Measurements from ENCODE around the gene TRIM10.
A peak's percentile ranks its signal among the peaks of the same experiment; 100 is the strongest.
"Not testable (repeated sequence)": the region's sequence is repeated elsewhere in the genome, so short reads cannot be mapped to it uniquely, and the experiment has no call there.

The TRIM10 gene

DNA sequence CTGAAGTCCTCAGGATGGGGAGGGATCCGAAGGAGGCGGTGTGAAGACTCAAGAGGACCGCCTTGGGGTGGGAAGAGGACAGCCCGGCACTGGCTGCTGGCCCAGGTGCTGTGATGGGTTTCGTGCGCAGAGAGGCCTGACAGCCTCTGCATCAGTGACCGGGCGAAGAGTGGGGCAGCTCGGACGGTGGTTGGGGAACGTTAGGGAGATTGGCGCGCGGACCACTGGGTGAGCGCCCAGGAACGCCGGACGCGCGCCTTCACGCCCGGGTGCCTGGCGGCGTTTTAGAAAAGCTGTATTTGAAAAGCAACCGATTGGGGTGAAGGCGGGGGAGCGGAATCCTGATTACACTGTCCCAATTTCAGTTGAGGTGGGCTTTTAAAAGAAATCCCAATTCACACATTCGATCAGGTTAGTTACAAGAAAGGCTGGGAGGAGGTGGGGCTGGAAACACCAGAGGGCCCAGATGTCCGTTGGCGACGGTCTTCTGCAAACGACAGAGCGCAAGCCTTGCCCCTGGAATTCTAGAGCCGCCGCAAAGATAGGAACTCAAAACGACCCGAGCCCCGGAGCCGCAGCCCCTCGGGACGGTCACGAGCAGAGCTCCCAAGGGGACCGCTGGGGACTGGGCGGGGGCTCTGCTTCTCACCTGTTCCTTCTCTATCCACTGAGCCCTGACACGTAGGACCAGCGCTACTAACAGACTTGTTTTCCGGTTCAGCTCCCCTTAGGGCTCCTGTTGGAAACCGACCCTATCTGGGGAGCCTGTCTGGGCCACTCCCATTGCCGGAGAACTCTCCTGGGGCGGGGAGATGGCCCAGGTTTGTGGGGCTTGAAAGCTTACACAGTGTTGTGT, 33.5 kb downstream of the TRIM10 start:
- DNase-seq = no peak

DNA sequence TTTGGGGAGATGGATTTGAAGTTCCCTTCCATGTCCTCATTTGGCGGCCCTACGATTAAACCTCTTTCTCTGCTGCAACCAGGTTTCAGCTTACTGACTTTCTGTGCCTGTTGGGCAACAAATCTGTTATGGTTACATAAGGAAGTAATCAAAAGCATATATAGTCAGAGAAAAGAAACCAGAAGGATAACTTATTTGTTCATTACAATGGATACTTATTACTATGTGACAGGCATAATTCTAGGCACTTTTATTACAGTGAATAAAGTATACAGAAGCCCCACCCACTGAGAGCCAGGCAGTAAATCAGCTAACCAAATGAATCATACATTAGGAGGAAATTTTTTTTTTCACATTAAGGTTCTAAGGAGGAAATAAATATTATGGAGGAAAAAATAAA, 38.5 kb downstream of the TRIM10 start:
- no peak for DNase-seq

DNA sequence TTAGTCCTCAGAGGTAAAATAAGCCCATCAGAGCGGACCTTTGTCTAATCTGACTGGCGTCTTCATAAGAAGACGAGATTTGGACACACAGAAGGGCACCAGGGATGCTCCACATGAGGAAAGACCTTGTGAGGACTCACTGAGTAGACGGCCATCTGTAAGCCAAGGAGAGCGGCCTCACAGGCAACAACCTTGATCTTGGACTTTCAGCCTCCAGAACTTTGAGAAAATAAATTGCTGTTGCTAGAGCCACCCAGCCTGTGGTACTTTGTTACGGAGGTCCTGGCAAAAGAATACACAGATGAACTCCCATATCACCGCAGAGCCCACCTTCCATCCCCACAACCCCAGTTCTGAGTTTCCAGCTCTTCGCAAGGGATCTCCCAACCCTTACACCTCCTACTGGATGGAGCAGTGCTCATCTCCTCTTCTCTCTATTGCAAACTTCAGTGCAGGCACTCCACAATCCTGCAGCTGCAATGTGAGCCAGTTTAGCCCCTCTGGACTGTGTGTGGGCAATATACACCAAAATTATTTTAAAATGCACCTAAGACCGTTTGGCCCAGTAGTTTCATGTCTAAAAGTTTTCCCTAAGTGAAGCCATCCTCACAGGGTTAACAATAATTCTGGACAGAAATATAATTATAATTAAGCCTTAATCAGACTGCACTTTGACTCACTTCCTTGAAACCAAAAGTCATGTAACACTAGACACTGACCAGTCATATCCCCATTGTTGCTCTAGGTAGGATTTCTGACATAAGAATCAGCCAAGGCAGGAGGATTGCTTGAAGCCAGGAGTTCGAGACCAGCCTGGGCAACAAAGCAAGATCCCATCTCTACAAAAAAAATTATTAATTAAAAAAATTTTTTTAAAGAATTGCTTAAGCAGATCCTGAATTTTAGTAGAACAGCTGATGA, 39.3 kb downstream of the TRIM10 start:
- DNase-seq = no peak

DNA sequence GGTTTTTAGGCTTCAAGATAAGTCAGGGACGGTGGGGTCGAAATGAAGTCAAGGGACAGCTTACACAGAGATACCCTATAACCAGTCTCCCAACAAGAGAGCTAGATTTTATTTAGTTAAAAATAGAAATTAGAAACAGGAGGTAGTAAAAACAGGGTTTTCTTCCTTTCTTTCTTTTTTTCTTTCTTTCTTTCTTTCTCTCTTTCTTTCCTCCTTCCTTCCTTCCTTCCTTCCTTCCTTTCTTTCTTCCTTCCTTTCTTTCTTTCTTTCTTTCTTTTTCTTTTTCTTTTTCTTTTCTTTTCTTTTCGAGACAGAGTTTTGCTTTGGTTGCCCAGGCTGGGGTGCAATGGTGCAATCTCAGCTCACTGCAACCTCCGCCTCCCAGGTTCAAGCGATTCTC, 42.3 kb downstream of the TRIM10 start:
- not testable (repeated sequence) for DNase-seq

DNA sequence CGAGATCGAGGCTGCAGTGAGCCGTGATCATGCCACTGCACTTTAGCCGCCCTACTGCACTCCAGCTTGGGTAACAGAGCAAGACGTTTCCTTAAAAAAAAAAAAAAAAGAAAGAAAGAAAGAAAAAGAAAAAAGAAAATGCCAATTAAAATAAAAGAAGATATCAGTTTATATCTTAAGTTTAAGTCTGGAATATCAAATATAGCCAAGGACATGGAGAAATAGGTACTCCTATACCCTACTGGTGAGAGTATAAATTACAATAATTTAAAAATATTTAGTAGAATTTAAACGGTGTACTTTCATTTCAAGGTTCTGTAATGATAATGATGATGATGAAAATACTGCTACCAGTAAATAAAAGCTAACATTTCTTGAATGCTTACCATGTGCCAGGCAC, 44.3 kb downstream of the TRIM10 start:
- no peak for DNase-seq

DNA sequence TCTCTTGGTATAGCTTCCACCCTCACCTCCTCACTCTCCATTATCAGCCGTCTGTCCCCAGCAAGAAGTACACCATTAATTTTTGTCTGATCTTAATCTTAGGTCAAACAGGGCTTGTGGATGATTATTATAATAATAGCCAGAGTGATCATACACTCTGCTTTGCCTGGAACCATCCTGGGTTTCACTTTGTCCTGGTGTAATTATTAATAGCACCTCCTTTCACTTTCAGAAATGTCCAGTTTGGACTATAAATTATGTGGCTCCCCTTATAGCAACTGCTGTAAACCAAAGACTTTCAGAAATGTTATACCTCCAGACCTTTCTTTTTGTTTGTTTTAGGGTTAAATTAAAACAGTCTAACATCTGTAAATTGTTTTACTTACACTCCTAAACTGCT, 47.2 kb downstream of the TRIM10 start:
- DNase-seq = no peak

DNA sequence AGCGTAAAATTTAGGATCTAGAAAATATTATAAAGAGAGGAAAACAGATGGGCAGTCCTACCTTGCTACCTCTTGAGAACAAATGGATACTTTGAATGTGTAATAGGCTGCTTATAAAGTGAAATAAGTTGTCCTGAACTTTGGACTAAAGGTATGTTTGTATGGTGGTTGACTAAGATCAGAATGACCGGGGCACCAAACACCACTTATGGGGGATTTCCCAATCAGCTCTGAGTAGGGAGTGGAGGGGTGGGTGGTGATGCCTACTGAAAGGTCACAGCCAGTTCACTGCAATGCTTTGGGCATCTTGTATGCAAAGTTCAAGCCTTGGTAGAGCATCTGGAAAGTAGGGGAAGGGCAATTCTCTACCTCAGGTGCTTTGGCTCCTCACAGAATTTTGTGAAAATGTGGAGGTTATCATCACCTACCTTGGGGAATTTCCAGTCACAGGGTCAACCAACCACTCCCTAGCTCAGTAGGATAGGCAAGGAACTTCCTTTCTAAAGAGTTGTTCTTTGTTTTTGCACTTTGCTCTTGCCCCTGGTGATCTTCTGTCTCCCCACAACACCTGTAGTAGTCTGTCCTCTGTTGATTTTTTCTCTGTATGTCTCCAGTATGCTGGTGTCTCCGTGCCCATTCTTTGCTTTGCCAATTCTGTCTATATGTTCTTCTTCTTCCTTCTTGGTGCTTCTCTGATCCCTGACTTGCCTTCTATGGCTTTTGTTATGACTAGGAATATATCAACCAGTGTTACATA, 47.8 kb downstream of the TRIM10 start, which contains the start of gene TRIM31:
Gene TRIM31, minus strand, starts transcription at position 88 of the 757 bp plus-strand sequence. CDS start 285 bp downstream, outside the sequence.
- DNase-seq = no peak

DNA sequence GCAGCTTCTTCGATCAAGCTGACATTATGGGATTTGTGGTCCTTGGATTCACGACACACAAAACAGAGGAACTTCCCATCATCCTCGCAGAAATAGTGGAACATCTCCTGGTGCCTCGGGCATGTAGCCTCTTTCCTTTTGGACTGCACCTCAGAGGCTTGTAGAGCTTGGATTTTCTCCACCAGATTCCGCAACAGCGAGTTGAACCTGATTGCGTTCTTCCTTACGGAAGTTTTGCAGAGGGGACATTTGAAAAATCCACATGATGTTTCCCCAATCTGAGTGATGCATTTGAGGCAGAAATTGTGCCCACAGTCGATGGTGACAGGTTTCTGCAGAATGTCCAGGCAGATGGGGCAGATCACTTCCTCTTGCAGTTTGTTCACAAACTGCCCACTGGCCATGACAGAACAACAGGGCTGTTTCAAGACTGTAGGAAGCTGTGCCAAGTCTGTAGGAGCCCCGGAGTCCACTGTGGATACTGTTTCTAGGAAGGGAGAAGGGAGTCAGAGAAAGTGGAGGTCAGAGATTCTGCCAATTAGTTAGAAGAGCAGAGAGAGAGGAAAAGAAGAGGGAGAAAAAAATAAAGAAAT, 48.5 kb downstream of the TRIM10 start:
- DNase-seq = no peak

DNA sequence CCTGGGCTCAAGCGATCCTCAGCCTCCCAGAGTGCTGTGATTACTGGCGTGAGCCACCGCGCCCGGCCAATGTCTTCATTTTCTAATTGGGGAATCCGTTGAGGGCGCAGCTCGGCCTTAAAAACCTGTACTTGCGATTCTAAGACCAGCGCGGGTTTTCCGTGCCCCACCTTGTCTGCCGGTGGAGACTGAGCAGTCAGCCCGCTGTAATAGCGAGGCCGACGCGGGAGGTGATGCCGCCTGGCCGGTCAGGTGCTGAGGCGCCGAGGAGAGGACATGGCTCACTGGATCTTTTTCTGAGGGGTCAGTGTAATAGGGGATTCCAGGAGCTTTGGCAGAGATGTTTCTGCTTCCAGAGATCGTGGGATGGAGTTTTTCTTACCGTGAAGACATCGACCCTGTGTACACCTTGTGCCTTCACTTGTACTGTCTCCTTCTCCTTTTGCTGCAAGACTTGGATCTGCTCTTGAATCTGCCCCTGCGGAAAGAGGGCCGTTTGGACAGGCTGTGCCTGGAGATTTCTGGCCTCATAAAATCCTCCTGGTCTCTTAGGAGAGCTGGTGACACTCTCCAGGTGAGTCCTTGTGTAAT, 49.6 kb downstream of the TRIM10 start:
- no peak for DNase-seq

DNA sequence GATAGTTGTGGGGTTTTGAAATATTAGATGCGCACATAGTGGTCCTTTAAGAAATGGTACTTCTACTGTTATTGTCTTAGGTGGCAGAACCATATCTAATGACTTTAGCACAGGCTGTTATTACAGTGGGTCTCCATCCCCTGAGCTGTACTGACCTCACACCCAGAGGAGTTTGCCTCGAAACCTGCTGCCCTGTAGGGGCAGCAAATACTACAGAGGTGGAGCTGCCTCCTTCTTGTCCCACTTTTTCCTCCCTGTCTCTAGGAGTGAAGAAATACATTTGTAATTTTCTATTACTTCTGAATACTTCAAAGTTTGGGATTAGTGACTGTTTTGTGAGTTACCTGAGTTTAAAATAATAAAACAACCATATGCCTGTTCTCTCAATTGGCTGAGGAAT, 56.4 kb downstream of the TRIM10 start:
- DNase-seq = no peak

DNA sequence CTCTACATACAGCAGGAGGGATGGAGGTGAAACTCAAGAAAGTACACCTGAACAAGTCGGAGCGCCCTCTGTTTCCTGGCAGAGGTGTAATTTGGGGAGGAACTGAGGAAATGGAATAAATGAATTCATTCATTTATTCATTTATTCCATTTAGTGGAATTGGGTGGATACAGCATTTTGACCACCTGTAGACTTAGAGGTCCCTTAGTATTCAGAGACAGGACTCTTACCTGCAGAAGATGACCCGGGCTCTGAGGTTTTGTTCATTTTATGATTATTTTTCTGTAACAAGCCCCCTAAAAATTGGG, 57.2 kb downstream of the TRIM10 start:
- DNase-seq = no peak

DNA sequence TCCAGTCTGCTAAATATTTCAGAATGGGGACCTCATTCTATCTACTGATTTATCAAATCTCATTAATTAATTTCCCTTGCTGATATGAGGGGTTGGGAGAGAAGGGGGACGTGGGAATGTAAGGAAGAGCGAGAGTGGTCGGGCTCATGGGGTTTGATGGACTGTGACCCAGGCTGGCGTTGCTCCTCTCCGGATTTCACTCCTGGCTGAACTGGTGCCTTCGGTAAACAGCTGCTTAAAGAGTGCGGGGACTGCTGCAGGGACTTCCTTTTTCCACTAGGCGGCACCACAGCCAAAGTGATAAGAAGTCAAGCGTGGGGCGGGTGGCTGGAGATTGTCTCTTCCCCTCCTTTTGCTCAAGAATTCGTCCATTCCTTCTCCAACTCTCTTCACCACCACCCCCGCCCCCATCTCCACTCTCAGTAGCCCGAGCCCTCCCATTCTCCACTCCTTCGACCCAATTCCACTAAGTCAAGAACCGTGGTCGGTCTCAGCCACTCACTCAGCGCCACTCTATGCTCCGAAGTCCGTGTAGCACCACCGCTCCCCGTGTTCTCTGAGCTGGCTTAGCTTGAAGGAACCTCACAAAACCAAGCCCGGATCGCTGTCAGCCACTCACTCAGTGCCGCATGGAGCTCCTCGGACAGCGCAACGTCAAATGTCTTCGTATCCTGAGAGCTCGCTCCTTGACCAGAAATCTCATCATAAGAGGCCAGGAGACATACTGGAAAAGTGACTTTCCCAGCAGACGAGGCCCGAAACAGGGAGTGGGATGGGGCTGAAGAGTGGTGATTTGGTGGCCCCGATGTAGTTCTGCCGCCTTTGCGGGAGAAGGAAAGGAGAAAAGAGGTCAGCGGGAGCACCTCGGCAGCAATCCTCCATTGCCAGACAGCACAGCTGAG, 57.8 kb downstream of the TRIM10 start:
- peak; percentile 89 for DNase-seq

DNA sequence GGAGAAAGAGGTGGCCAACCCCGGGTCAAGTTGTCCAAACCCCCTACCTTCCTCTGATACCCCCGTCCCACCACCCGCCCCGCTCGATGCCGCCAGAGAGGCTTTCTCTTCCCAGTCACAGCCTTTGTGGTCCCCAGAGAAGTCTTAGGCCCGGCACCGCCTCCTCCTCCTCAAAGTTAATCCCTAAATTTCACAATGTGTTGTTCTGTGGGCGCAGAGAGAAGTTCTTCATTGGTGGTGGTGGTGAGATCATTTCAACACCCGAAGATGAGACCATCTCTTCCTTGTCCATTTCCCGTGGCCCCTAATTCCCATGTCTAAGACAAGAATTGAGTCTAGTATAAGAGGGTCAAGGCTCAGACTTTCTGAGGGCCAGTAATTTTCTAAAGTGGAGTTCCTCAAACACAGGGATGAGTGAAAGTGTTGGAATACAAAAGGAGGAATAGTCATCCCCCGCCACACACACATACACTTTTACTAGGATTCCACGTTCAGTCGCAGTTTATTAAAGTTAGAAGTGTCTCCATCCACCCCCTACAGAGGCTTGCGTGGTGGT, 58.5 kb downstream of the TRIM10 start:
- no peak for DNase-seq

Measured in CD4-positive, alpha-beta T cell treated with Interleukin-17A for 1 hour (primary cell).